SH-SY5Y (cell line): Measurements from ENCODE around the gene ANKRD2.

Experiments used
- GATA2 ChIP-seq: IDR thresholded peaks from 2 replicates; pipeline ENCODE4 v1.6.1; 2011; ENCODE audit warnings: mild to moderate bottlenecking, low read depth, low read length
- GATA3 ChIP-seq: IDR thresholded peaks from 2 replicates; pipeline ENCODE4 v1.6.1; 2011; ENCODE audit warnings: low read depth, mild to moderate bottlenecking, low read length, moderate library complexity

Gene ANKRD2

DNA sequence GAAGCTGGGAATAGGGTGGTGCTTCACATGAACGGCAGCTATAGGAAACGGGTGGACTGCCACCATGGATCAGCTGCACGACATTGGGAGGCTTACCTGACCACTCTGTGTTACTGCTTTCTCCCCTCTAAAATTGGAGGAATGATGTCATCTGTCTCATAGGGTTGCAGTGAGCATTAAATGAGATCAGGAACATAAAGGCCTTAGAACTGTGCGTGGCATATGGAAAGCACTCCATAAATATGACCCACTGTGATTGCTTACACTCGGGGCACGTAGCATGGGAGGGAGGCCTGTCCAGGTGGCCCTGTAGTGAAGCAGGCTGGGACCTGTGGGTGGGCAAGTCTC lies 26.7 kb downstream of the ANKRD2 start:
- no peak for TF ChIP-seq GATA2
- TF ChIP-seq GATA3, result no peak

GRCh38 chr10:97600616-97601015 lies 28.0 kb downstream of the ANKRD2 start:
- TF ChIP-seq GATA2 (no peak), GATA3 (no peak)

DNA sequence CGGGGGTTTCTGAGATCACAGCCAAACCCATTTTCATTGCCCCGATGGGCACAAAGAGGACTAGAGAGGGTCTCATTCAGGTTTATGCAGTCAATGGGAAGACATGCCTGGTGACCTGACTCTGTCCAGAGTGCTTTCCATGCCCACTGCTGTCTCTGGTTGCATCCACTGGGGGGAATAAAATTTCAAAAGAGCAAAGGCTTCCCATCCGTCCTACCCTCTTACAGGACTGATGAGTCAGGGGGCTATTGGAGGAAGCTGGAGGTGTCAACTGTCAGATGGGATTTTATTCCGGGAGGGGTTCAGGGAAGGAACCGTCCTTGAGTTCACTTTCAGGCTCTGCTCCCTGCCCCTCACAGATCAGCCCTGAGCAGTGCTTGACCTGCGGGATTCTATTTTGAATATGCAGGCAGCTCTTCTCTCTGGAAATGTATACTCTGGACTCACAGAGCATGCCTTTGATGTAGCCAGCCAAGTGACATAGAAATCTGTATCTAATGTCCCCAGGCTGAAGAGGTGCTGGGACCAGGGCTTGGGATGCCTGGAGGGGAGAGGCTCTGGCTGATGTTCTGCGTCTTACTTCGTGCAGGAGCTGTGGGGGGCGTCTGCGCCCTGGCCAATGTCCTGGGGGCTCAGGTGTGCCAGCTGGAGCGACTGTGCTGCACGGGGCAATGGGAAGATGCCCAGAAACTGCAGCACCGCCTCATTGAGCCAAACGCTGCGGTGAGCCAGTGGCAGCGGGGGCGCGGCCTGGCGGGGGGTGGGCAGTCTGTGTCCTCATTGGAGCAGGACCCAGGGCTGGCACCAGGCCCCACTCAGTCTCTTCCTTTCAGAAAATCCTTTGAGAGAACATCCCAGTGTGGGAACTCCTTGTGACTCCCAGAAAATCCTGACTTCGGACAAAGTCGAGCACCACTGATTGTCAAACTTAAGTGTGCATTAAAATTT lies 29.0 kb downstream of the ANKRD2 start:
- no peak for TF ChIP-seq GATA2
- no peak for TF ChIP-seq GATA3

GRCh38 chr10:97607095-97607636 lies 34.6 kb downstream of the ANKRD2 start:
- TF ChIP-seq GATA2, result no peak
- no peak for TF ChIP-seq GATA3

DNA sequence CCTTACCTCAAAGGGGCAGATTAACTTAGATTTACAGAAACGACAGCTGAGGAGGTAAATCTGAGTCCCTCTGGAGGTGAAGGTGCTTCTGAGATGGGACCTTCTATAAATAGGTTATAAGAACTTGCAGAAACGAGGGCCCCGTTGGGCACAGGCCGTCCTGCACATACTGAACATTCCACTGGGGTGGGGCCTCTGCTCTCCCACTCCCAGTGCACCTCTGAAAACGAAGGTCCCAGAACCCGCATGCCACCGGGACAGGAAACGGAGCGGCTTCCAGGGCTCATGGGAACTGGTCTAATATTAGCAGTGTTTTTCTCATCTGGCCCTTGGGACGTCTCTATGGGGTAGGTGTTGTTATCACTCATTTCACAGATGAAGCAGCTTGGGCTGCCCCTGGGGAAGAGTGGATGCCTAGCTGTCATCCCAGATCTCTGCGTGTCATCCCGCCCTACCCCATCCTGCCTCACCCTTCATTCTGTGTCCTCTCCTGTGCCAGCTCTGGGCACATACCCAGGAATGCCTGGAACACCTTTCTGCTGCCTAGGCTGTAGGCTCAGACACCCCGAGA lies 36.5 kb downstream of the ANKRD2 start:
- no peak for TF ChIP-seq GATA2
- no peak for TF ChIP-seq GATA3

- no peak for TF ChIP-seq GATA3
- TF ChIP-seq GATA2, result no peak
These were observed 38.9 kb downstream of the ANKRD2 start for GRCh38 chr10:97611473-97611872.

DNA sequence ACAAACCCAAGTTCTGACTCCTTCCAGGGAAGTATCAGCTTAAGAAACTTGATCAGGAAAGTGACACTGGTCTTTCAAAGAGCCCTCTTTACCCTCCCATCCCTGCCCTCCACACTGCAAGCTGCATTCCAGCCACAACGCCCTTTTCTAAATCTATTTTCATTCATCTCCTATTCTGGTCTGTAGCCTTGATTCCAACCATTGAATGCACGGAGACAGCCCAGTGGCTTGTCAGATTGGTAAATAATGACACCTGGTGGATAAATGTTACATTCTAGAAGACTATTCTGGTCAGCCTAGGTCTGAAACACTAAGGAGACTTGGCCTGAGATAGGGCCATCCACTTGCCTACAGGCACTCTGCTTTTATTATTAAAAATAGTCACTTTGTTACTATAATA lies 39.8 kb downstream of the ANKRD2 start:
- TF ChIP-seq GATA3 (no peak), GATA2 (no peak)

DNA sequence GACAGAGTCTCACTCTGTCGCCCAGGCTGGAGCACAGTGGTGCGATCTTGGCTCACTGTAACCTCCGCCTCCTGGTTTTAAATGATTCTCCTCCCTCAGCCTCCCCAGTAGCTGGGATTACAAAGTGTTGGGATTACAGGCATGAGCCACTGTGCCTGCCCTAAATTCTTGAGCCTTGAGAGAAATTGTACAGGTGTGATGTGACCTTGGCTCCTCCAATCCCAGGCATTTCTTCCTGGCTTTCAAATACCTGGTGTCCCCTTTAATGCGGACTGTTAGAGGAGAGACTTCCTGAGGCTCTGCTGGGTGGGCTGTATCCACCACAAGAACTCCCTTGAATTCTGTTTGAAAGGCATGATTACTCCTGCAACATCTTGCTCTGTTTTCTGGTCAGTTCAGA lies 45.7 kb downstream of the ANKRD2 start:
- TF ChIP-seq GATA2, result no peak
- no peak for TF ChIP-seq GATA3

DNA sequence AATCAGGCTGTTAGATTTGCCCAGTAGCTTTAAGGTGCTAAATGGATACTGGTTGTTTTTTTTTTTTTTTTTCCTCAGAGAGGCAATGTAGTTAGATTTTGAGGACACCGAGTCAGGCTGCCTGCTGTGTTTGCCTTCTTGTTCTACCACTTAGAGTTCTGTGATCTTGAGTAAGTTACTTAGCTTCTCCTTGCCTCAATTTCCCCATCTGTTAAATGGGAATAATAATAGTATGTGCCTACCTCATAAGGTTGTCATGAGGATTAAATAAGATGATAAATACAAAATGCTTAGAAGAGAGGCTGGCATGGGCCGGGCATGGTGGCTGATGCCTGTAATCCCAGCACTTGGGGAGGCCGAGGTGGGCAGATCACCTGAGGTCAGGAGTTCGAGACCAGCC lies 46.2 kb downstream of the ANKRD2 start:
- TF ChIP-seq GATA2 (no peak), GATA3 (no peak)

DNA sequence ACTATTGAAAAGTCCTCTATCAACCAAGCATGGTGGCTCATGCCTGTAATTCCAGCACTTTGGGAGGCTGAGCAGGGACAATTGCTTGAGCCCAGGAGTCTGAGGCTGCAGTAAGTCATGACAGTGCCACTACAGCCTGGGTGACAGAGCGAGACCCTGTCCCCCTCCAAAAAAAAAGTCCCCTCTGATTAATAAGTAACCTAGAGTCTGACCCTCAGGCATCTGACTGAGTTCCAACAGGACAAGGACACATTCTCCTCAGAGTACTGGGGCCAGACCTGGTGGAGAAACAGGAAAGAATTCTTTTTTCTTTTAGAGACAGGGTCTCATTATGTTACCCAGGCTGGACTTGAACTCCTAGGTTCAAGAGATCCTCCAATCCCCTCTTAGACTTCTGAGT lies 50.7 kb downstream of the ANKRD2 start:
- TF ChIP-seq GATA2, result no peak
- no peak for TF ChIP-seq GATA3

DNA sequence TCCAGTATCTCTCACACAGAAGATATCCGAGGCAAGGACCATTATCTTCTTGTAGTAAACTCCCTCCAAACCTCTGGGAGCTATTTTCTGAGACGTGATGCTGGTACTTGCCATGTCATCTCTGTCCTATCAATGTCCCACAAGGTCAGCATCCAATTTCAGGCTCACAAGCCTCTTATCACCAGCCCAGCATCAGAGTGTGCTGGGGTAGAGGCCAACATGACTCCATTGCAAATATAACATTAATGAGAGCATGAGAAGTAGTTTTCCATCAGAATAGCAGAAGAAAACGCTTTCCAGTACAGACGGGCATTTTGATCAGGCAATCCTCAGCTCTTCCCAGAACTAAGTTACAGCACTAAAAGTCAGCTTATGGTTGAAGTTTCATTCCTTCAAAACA lies 55.2 kb downstream of the ANKRD2 start:
- TF ChIP-seq GATA2, result no peak
- no peak for TF ChIP-seq GATA3

DNA sequence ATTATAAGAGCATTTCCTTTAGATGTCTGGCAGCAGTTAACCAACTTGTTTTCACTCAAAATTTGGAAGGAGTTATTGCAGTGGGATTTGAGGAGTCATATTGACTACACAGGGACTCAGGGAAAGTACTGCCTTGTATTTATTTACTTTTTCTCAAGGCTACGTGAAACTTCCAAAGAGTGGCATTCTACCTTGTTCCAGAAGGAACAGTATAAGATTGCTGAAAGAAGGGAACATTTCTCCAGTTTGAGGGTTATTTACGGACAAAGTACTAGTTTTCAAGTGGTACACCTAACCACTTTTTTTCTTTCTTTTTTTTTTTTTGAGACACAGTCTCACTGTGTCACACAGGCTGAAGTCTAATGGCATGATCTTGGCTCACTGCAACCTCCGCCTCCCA lies 55.6 kb downstream of the ANKRD2 start:
- TF ChIP-seq GATA3 (no peak), GATA2 (no peak)

GRCh38 chr10:97629289-97629688 lies 56.7 kb downstream of the ANKRD2 start:
- no peak for TF ChIP-seq GATA2
- TF ChIP-seq GATA3, result no peak

GRCh38 chr10:97631098-97631497 lies 58.5 kb downstream of the ANKRD2 start:
- TF ChIP-seq GATA2 (no peak), GATA3 (no peak)
